GM19240 (cell line): ENCODE measurements around the gene TACC3.

Experiments used
- DNase-seq: peaks from one replicate; pipeline ENCODE4 v3.0.0; 2011; ENCODE audit warnings: low spot score; ENCODE audit not compliant: insufficient read length

The TACC3 gene

GRCh38 chr4:1722551-1723118 lies 1.3 kb downstream of the TACC3 start:
- DNase-seq: no peak

DNA sequence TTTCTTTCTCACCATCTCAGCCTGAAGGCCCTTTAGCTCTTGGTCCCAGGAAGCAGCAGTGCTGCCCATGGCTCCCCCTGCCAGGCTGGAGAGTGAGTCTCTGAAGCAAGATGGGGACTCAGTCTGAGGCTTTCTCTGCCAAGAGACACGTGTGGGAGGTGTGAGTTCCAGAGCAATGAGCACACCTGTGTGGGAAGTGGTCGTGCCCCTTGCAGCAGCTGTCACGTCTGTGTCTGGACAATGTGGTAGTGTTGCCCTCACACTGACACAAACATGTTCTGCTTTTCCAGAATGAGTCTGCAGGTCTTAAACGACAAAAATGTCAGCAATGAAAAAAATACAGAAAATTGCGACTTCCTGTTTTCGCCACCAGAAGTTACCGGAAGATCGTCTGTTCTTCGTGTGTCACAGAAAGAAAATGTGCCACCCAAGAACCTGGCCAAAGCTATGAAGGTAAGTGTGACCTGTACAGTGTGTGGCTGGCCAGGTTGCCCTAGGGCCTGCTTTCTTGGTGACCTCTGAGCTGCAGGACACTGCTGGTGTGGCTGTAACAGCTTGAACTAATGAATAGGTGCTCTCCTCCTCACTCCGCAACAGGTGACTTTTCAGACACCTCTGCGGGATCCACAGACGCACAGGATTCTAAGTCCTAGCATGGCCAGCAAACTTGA lies 1.9 kb downstream of the TACC3 start:
- DNase-seq: no peak

DNA sequence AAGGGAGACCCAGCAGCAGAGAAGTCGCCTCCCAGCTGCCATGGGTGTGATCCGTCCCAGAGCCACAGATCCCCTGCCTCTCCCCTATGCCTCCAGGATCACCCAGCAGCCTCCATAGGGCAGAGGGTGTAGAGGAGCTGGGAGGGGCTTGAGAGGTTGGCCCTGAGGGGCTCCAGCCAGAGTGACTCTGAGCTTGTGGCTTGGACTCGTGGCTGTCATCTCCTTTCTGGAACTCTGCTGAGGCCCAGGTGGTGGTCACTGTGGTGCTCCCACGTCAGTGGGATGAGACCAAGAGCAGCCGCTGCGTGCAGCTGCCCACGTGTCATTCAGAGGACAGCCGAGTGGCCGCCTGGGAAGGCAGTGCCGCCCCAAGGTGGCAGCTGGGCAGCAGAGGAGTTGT lies 4.2 kb downstream of the TACC3 start:
- DNase-seq: no peak

DNA sequence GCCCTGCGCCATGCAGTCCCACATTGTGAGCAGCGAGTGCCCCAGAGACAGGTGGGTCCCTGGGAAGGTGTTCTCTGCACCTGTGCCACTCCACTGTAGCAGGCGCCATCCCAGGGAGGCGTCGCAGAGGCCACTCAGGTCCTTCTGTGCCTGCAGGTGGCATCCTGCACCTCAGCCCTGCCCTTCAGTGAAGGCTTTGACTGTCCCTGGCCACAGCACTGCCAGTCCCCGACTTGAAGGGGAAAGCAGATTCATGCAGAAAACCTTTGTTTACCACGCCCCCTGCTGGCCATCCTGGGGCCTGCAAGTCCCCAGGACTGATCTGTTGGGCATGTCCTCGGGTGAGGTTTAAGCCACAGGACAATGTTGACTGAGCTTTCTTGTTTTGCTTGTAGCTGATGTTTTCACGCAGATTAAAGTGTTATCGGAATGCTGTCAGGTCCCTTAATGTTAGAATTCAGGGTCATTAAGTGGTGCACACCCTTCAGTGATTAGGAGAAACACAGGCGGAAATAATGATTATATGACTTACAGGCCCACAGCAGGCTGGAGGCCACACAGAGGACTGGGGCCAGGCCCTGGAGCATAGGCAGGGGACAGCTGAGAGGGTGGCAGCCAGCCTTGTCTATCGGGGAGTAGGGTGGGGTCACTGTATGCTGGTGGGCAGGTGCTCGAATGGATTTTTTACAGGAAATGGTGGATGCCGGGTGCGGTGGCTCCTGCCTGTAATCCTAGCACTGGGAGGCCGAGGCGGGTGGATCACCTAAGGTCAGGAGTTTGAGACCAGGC lies 5.0 kb downstream of the TACC3 start:
- peak; percentile 72 for DNase-seq

DNA sequence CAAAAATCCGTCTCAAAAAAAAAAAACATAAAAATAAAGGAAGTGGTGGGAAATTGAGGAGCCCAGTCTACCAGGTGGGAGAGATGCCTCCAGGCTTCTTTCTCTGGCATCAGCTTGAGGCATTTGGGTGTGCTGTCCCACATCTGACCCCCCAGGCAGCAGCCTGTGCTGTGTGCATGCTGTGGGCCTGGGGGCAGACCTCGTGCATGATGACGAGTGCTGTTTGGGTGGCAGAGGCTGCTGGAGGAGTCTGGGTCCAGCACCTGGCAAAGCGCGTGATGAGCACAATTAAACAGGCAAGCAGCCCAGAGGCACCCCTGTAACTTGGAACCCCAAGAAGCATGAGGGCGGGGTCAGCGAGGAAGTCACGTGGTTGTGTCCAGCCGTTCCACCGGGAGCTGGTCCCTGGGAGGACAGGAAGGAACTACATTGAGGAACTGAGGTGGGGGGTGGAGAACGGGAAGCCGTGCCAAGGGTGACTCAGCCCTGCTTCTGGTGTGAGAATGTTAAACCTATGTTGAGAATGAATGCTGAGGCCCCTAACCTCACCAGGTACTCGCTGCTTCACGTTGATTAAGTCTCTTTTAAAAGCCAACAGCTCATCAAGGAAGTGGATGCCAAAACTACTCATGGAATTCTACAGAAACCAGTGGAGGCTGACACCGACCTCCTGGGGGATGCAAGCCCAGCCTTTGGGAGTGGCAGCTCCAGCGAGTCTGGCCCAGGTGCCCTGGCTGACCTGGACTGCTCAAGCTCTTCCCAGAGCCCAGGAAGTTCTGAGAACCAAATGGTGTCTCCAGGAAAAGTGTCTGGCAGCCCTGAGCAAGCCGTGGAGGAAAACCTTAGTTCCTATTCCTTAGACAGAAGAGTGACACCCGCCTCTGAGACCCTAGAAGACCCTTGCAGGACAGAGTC lies 6.1 kb downstream of the TACC3 start:
- no peak for DNase-seq

GRCh38 chr4:1728061-1728980 lies 7.0 kb downstream of the TACC3 start:
- no peak for DNase-seq

GRCh38 chr4:1730532-1731135 lies 9.3 kb downstream of the TACC3 start:
- no peak for DNase-seq

- no peak for DNase-seq
Measured at GRCh38 chr4:1731180-1731579, 9.9 kb downstream of the TACC3 start.

GRCh38 chr4:1732911-1733310 lies 11.6 kb downstream of the TACC3 start:
- DNase-seq: no peak

GRCh38 chr4:1735215-1735614 lies 13.9 kb downstream of the TACC3 start:
- DNase-seq: no peak

DNA sequence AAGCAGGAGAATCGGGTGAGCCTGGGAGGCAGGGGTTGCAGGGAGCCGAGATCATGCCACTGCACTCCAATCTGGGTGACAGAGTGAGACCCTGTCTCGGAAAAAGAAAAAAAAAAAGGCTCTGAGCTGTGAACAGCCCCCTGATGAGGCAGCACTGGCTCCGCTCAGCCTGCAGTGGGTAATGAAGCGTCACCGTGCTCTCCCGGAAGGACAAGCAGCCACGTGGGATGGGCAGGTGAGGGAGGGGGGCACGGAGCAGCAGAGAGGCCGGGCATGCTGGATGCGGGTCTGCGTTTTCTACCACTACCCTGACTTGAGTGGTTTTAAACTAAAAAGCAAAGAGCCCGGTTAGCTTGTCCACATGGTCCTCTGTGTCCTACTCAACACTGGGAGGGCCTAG lies 15.5 kb downstream of the TACC3 start:
- DNase-seq: no peak

- no peak for DNase-seq
Measured at GRCh38 chr4:1737666-1738065, 16.3 kb downstream of the TACC3 start.

DNA sequence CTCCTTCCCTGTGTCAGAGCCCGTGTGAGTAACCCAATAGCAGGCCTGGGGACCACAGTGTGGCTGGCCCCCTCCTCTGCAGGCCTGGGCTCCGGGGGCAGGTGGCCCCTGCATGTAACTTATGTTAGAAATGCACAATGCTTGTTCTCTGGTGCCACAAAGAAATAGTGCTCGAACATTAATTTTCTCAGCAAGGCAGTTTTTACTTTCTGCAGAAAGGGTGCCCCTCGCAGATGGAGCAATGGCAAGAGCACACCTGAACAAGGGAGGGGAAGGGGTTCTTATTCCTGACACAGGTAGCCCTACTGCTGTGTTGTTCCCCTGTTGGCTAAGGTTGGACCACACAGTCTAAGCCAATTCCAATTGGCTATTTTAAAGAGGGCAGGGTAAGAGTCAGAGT lies 17.1 kb downstream of the TACC3 start:
- DNase-seq: no peak

GRCh38 chr4:1739358-1739757 lies 18.0 kb downstream of the TACC3 start:
- DNase-seq: no peak

DNA sequence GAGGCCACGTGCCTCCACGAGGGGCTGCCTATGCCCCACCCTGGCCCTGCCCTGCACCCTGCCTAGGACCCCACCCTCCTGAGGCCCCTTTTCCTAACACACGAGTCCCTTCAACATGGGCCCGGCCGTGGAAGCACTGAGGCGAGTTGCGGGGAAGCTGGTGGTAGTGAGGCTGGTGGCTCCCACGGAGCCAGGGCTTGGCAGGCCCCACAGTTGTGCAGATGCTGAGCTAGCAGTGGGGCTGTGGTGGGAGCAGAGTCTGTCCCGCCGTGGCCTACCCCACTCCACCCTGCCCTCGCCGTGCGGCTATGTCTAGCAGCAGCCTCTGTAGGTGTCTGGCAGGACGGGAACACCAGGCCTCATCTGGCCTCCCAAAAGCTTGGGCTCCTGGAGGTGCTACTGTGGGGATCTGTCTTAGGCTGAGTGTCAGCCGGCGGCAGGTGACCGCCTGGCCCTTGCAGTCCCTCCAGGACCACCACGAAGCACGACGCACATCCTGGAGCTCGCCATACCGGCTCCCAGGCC lies 18.8 kb downstream of the TACC3 start:
- no peak for DNase-seq

- DNase-seq: no peak
Measured at GRCh38 chr4:1741208-1741607, 19.9 kb downstream of the TACC3 start.

DNA sequence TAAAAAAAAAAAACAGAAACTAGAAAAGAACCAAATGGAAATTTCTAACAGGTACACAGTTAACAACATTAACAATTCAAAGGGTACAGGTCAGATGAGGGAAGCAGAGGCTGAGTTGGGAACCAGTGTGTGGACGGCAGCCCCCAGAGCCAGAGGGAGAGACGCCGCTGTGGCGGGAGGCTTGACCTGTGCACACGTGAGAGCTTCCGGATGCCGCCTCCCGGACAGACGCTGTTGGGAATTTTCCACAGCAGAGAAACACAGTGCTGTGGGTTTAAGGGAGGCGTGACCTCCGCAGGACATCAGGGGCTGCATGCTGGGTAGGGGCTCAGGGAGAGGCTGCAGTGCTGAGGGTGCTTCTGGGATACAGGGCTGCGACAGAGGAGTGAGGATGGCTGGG lies 22.2 kb downstream of the TACC3 start:
- DNase-seq: no peak

- DNase-seq: no peak
Measured at GRCh38 chr4:1743975-1744374, 22.7 kb downstream of the TACC3 start.

DNA sequence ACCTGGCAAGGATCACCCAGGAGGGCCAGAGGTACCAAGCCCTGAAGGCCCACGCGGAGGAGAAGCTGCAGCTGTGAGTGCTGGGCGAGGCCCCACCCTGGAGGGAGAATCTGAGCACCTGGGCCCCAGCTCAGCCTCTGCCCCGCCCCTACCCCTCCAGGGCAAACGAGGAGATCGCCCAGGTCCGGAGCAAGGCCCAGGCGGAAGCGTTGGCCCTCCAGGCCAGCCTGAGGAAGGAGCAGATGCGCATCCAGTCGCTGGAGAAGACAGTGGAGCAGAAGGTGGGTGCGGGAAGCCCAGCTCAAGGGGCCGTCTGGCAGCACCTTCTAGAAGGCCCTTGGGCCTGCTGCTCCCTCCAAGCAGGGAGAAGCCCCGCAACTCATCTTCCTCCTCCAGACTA lies 23.2 kb downstream of the TACC3 start:
- no peak for DNase-seq

DNA sequence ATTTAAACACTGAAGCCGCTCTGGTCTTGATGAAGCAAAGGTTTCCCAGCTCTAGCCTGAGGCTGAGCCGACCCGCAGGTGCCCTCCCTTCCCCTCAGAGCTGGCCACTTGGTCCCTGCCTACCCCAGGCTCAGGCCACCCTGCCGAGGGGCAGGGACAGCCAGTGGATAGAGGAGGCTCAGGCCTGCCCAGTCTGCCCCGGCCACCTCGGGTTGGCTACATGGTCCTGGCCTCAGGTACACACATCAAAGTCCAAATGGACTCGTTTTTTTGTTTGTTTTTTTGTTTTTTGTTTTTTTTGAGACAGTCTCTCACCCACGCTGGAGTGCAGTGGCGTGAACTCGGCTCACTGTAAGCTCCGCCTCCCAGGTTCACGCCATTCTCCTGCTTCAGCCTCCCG lies 23.8 kb downstream of the TACC3 start:
- no peak for DNase-seq
